CD14-positive monocyte (primary cell): ENCODE results near the gene CTNNA2. TPM values are rescaled to one million over a fixed set of nuclear protein-coding genes. Genes with fewer than 3 reads are reported as not detected.

Experiments
- DNase-seq, 3 donors: peaks; one replicate each; pipeline ENCODE4 v3.0.0-alpha.2; 2011 to 2022
- H2AFZ ChIP-seq: 2 replicates; pipeline ENCODE4 v1.6.0; 2012; ENCODE audit warnings: mild to moderate bottlenecking, low read depth, low read length, inconsistent platforms; ENCODE audit not compliant: insufficient read depth, poor library complexity, severe bottlenecking
- H3K27ac ChIP-seq, 2 donors: 1 replicate in 1 of 2; 2 replicates in 1 of 2; pipeline ENCODE4 v1.5.1; 2012 to 2013; ENCODE audit warnings: low read length in 2 of 2, control low read depth in 1 of 2, inconsistent platforms in 1 of 2, low read depth in 1 of 2, mild to moderate bottlenecking in 1 of 2
- H3K27me3 ChIP-seq, 2 donors: one replicate each; pipeline versions ENCODE4 v1.6.0 to v1.6.1; 2011 to 2013; ENCODE audit warnings: low read length in 2 of 2; ENCODE audit not compliant: control insufficient read depth in 2 of 2, insufficient read depth in 2 of 2
- H3K36me3 ChIP-seq, 2 donors: replicated peaks in 1 of 2; 1 replicate in 1 of 2; 2 replicates in 1 of 2; pipeline versions ENCODE4 v1.5.1 to v1.6.1; 2012 to 2013; ENCODE audit warnings: low read length in 2 of 2, control low read depth in 1 of 2, inconsistent platforms in 1 of 2, mild to moderate bottlenecking in 1 of 2; ENCODE audit not compliant: insufficient read depth in 2 of 2, control insufficient read depth in 1 of 2
- H3K4me1 ChIP-seq, 2 donors: 1 replicate in 1 of 2; 2 replicates in 1 of 2; pipeline versions ENCODE4 v1.5.1 to v1.6.1; 2012 to 2013; ENCODE audit warnings: low read length in 2 of 2, control low read depth in 1 of 2, inconsistent platforms in 1 of 2, mild to moderate bottlenecking in 1 of 2, moderate library complexity in 1 of 2; ENCODE audit not compliant: insufficient read depth in 2 of 2, control insufficient read depth in 1 of 2
- H3K4me2 ChIP-seq: replicated peaks from 2 replicates; pipeline ENCODE3; 2012; ENCODE audit warnings: low read length, moderate library complexity, mild to moderate bottlenecking; ENCODE audit not compliant: poor library complexity, severe bottlenecking; ENCODE audit errors: extremely low read depth
- H3K4me3 ChIP-seq, 3 experiments: fragments of 200-600 bp in 1 of 3; sonication (generic) in 1 of 3; replicated peaks in 1 of 3; 1 replicate in 2 of 3; 2 replicates in 1 of 3; pipeline ENCODE4 v1.5.1; 2011 to 2013; ENCODE audit warnings: low read length in 3 of 3, mild to moderate bottlenecking in 3 of 3, control low read depth in 2 of 3, low read depth in 2 of 3, inconsistent platforms in 1 of 3, moderate library complexity in 1 of 3
- H3K79me2 ChIP-seq: 2 replicates; pipeline ENCODE4 v1.6.0; 2012; ENCODE audit warnings: mild to moderate bottlenecking, control low read depth, inconsistent platforms, low read length, moderate library complexity; ENCODE audit not compliant: insufficient read depth
- H3K9ac ChIP-seq: 2 replicates; pipeline ENCODE4 v1.6.0; 2017; ENCODE audit warnings: low read length, mild to moderate bottlenecking; ENCODE audit not compliant: insufficient read depth, poor library complexity, severe bottlenecking
- H3K9me3 ChIP-seq, 2 donors: replicated peaks in 1 of 2; 1 replicate in 1 of 2; 2 replicates in 1 of 2; pipeline versions ENCODE4 v1.5.1 to v1.6.1; 2012 to 2013; ENCODE audit warnings: low read length in 2 of 2, control low read depth in 1 of 2; ENCODE audit not compliant: control insufficient read depth in 1 of 2, insufficient read depth in 1 of 2
- H4K20me1 ChIP-seq: 2 replicates; pipeline ENCODE4 v1.6.0; 2012; ENCODE audit warnings: mild to moderate bottlenecking, low read length, control low read depth, moderate library complexity; ENCODE audit not compliant: insufficient read depth
- H3K27ac Mint-ChIP-seq, 7 donors: one replicate each; pipeline ENCODE4 v1.8.0; 2020; ENCODE audit warnings: mild to moderate bottlenecking in 7 of 7, mixed read lengths in 7 of 7, moderate library complexity in 6 of 7, inconsistent platforms in 2 of 7
- H3K27me3 Mint-ChIP-seq, 3 donors: one replicate each; pipeline ENCODE4 v1.8.0; 2021 to 2022; ENCODE audit warnings: low read depth in 3 of 3, mild to moderate bottlenecking in 3 of 3, mixed read lengths in 3 of 3, moderate library complexity in 3 of 3, inconsistent platforms in 1 of 3
- H3K36me3 Mint-ChIP-seq, 2 donors: one replicate each; pipeline ENCODE4 v1.8.0; 2020; ENCODE audit warnings: mixed read lengths in 2 of 2, inconsistent platforms in 1 of 2, mild to moderate bottlenecking in 1 of 2
- H3K4me1 Mint-ChIP-seq: one replicate; pipeline ENCODE4 v1.8.0; 2020; ENCODE audit warnings: mild to moderate bottlenecking, mixed read lengths
- H3K4me3 Mint-ChIP-seq, 2 donors: one replicate each; pipeline ENCODE4 v1.8.0; 2020; ENCODE audit warnings: mild to moderate bottlenecking in 2 of 2, mixed read lengths in 2 of 2, moderate library complexity in 1 of 2
- H3K9me3 Mint-ChIP-seq, 7 donors: one replicate each; pipeline ENCODE4 v1.8.0; 2020 to 2022; ENCODE audit warnings: mixed read lengths in 7 of 7, mild to moderate bottlenecking in 6 of 7, moderate library complexity in 6 of 7, inconsistent platforms in 2 of 7
- WGBS: methylation state at CpG from one replicate; pipeline ENCODE4 v1.1.5; 2013; ENCODE audit warnings: missing lambda C conversion rate; ENCODE audit not compliant: insufficient coverage; 5-methylcytosine and 5-hydroxymethylcytosine counted together
- intact Hi-C, 2 donors: fragments of 100-400 bp; cut with micrococcal nuclease; formaldehyde crosslinking; loops; one replicate each; pipeline versions ENCODE4 v1.15.0 to v1.15.1; 2023
- polyA plus RNA-seq, 3 donors: library from polyadenylated mRNA; depleted of rRNA in 1 of 3; unstranded in 2 of 3; stranded (reverse) in 1 of 3; fragments of 300-500 nt in 2 of 3; fragments of >200 nt in 1 of 3; fragmentation: Illumina TruSeq in 2 of 3; gene quantifications; 1 replicate in 2 of 3; 2 replicates in 1 of 3; pipeline ENCODE4 v1.2.3, GENCODE V29; 2012 to 2021
- TF ChIP-seq, protein P1 (sequence below): fragments of 200-600 bp; IDR thresholded peaks from one replicate; pipeline ENCODE4 v1.8.0; 2022; ENCODE audit warnings: antibody characterized with exemption, mild to moderate bottlenecking

CTNNA2 gene
- polyA plus RNA-seq, 3 donors = not detected

DNA sequence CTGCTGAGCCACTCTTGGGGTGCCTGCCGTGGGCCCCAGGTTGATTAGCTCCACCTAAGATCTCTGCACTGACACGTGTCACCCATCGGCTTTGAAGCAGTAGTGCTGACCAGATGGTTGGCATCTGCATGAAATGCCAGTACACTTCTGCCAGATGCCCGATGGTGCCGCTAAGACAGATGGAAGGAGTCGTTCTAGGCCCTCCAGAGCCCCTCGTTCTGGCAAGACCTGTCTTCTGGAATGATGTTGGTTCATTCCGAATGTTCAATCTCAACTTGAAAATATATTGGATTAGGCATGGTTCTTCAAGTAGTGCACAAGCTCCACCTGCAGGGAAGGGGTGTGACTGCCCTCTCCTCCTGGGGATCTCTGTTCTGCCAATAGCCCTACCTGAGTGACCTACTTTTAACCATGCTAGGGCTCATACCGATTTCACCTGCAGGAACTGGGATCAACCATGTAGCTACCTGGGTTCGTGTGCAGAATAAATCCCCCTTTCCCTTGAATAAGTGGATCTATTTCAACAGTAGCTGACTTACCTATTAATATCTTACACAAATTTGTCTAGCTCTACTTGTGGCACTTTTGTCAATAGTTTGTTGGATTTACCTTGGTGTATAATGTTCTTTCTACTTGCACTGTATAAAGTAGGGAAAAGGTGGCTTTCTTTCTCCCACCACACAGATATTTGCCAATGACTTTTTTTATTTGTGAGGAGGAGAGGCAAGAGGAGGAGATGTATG lies 342.6 kb downstream of the CTNNA2 start:
- H3K27ac ChIP-seq = no peak overlapping the region
- H3K4me3 ChIP-seq = no peak overlapping the region
- no peak for DNase-seq
- Mint-ChIP-seq H3K9me3 (peaks cover 0 to 4% (median 0%) of the 10 kb centered on the region in 7 donors), H3K4me3 (no peak overlapping the region), H3K27ac (no peak overlapping the region), H3K27me3 (peaks cover 0 to 5% (median 1%) of the 10 kb centered on the region in 3 donors), H3K4me1 (no peaks in the 10 kb centered on the region), H3K36me3 (no peaks in the 10 kb centered on the region)
- no peaks in the 10 kb centered on the region for H3K36me3 ChIP-seq
- H2AFZ ChIP-seq = no peak overlapping the region
- 79% methylated on average over 8 of the region's 10 CpGs for WGBS
- no peak overlapping the region for H3K4me2 ChIP-seq
- H3K79me2 ChIP-seq = no peaks in the 10 kb centered on the region
- H3K9ac ChIP-seq = no peak overlapping the region
- H3K27me3 ChIP-seq = no peaks in the 10 kb centered on the region
- no peaks in the 10 kb centered on the region for H3K9me3 ChIP-seq
- H4K20me1 ChIP-seq = no peaks in the 10 kb centered on the region
- intact Hi-C loops = no loop called here
- no peaks in the 10 kb centered on the region for H3K4me1 ChIP-seq
- TF ChIP-seq, protein P1, sequence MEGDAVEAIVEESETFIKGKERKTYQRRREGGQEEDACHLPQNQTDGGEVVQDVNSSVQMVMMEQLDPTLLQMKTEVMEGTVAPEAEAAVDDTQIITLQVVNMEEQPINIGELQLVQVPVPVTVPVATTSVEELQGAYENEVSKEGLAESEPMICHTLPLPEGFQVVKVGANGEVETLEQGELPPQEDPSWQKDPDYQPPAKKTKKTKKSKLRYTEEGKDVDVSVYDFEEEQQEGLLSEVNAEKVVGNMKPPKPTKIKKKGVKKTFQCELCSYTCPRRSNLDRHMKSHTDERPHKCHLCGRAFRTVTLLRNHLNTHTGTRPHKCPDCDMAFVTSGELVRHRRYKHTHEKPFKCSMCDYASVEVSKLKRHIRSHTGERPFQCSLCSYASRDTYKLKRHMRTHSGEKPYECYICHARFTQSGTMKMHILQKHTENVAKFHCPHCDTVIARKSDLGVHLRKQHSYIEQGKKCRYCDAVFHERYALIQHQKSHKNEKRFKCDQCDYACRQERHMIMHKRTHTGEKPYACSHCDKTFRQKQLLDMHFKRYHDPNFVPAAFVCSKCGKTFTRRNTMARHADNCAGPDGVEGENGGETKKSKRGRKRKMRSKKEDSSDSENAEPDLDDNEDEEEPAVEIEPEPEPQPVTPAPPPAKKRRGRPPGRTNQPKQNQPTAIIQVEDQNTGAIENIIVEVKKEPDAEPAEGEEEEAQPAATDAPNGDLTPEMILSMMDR = no peak

DNA sequence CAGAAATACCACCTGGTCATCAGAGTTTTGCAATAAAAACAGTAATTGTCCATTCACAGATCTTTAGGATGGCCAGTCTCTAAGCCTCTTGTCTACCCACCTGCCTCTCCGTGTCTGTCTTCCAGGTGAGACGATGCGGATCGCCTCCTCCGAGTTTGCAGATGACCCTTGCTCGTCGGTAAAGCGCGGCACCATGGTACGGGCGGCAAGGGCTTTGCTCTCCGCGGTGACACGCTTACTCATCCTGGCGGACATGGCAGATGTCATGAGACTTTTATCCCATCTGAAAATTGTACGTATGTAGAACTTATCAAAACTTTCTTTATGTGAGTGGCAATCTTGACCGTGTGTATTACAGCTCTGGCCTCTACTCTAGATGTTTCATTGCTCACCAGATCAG lies 345.0 kb downstream of the CTNNA2 start:
- H3K27ac Mint-ChIP-seq = no peak overlapping the region
- intact Hi-C loops = no loop called here

More for the DNA sequence above, 345.0 kb downstream of the CTNNA2 start:
- H3K4me1 ChIP-seq = no peaks in the 10 kb centered on the region
- no peak overlapping the region for H3K4me3 Mint-ChIP-seq
- 94% methylated on average over 14 of the region's 17 CpGs for WGBS
- H3K36me3 ChIP-seq = no peaks in the 10 kb centered on the region
- H3K27me3 Mint-ChIP-seq = peaks cover 0 to 5% (median 0%) of the 10 kb centered on the region in 3 donors
- H3K79me2 ChIP-seq = no peaks in the 10 kb centered on the region
- H3K36me3 Mint-ChIP-seq = no peaks in the 10 kb centered on the region
- H3K4me1 Mint-ChIP-seq = no peaks in the 10 kb centered on the region
- TF ChIP-seq, protein P1 = no peak
- no peaks in the 10 kb centered on the region for H3K27me3 ChIP-seq
- no peaks in the 10 kb centered on the region for H3K9me3 ChIP-seq
- H2AFZ ChIP-seq = no peak overlapping the region
- H4K20me1 ChIP-seq = no peaks in the 10 kb centered on the region
- no peak overlapping the region for H3K9ac ChIP-seq
- H3K27ac ChIP-seq = no peak overlapping the region
- DNase-seq = no peak
- no peak overlapping the region for H3K4me2 ChIP-seq
- H3K4me3 ChIP-seq = no peak overlapping the region
- peaks cover 0 to 4% (median 0%) of the 10 kb centered on the region in 7 donors for H3K9me3 Mint-ChIP-seq
